MCF 10A (cell line): ENCODE data around the gene CAVIN2. TPM values are rescaled to one million over a fixed set of nuclear protein-coding genes. Genes with fewer than 3 reads are reported as not detected.

Source experiments
- BruUV-seq: library from RNA; stranded (reverse); fragments of 400-500 nt; replicated peaks from 2 replicates; lab custom pipeline; 2021; lab: Mats Ljungman, UMichigan
- CTCF ChIA-PET: fragments of 300-600 bp; sonication (Branson Sonifier 250); formaldehyde crosslinking; extraction: SDS; loops from one replicate; lab custom pipeline; 2021; ENCODE audit warnings: antibody characterized with exemption, inconsistent platforms; lab: Yijun Ruan, JAX
- POLR2A ChIA-PET: fragments of 300-600, 350-650 bp; sonication (Branson Sonifier 250); formaldehyde crosslinking; extraction: SDS; loops from one replicate; lab custom pipeline; 2020; ENCODE audit warnings: antibody characterized with exemption, inconsistent platforms; lab: Yijun Ruan, JAX
- DNase-seq: peaks from one replicate; pipeline ENCODE4 v3.0.0-alpha.2; 2018; ENCODE audit not compliant: unreplicated experiment
- H3K27ac Mint-ChIP-seq: one replicate; pipeline ENCODE4 v1.8.0; 2022; ENCODE audit warnings: mild to moderate bottlenecking, low read depth, mixed read lengths; ENCODE audit not compliant: unreplicated experiment
- H3K27me3 Mint-ChIP-seq: one replicate; pipeline ENCODE4 v1.8.0; 2022; ENCODE audit warnings: mixed read lengths; ENCODE audit not compliant: insufficient read depth, unreplicated experiment
- H3K36me3 Mint-ChIP-seq: one replicate; pipeline ENCODE4 v1.8.0; 2022; ENCODE audit warnings: mild to moderate bottlenecking, moderate library complexity, mixed read lengths; ENCODE audit not compliant: insufficient read depth, unreplicated experiment
- H3K4me1 Mint-ChIP-seq: one replicate; pipeline ENCODE4 v1.8.0; 2022; ENCODE audit warnings: mixed read lengths; ENCODE audit not compliant: insufficient read depth, unreplicated experiment
- H3K4me3 Mint-ChIP-seq: one replicate; pipeline ENCODE4 v1.8.0; 2022; ENCODE audit warnings: mild to moderate bottlenecking, moderate library complexity, mixed read lengths; ENCODE audit not compliant: unreplicated experiment
- H3K9me3 Mint-ChIP-seq: one replicate; pipeline ENCODE4 v1.8.0; 2022; ENCODE audit warnings: mixed read lengths; ENCODE audit not compliant: unreplicated experiment
- intact Hi-C: fragments of 100-400 bp; cut with micrococcal nuclease; formaldehyde crosslinking; loops from 2 replicates; pipeline ENCODE4 v1.14.1; 2022
- total RNA-seq: library from RNA; stranded (reverse); gene quantifications from 2 replicates; pipeline ENCODE4 v1.2.3, GENCODE V29; 2022
- TF ChIP-seq, protein P1 (sequence below): fragments of 200-600 bp; IDR thresholded peaks from one replicate; pipeline ENCODE4 v1.8.0; 2022; ENCODE audit warnings: antibody characterized with exemption, mild to moderate bottlenecking; ENCODE audit not compliant: unreplicated experiment

Gene CAVIN2
- total RNA-seq, 1 experiment from 2014 or later, result 16.4 TPM

DNA sequence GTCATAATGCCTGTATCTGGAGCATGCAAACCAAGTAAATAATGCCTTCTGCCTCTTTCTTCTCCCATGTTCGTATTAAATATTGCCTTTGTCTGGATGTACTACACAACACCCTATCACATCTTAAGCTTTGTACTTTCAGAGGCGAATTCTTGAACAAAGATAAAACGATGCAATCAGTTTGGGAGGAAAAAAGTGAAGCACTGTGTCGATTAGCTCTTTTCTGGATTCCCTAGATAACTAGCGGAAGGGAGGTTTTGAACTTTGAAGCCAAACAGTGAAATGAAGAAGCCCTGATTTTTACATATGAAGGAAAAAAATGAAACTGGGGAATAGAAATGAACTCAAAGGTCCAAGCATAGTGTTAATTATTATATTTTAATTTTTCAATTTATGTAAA, 44.7 kb downstream of the CAVIN2 start:
- H3K27ac Mint-ChIP-seq, result no peak overlapping the region
- H3K4me3 Mint-ChIP-seq, result no peak overlapping the region
- H3K27me3 Mint-ChIP-seq, result no peaks in the 10 kb centered on the region
- no peaks in the 10 kb centered on the region for H3K36me3 Mint-ChIP-seq
- intact Hi-C loops, result no loop called here
- BruUV-seq, result no TSS peak
- TF ChIP-seq, protein P1, sequence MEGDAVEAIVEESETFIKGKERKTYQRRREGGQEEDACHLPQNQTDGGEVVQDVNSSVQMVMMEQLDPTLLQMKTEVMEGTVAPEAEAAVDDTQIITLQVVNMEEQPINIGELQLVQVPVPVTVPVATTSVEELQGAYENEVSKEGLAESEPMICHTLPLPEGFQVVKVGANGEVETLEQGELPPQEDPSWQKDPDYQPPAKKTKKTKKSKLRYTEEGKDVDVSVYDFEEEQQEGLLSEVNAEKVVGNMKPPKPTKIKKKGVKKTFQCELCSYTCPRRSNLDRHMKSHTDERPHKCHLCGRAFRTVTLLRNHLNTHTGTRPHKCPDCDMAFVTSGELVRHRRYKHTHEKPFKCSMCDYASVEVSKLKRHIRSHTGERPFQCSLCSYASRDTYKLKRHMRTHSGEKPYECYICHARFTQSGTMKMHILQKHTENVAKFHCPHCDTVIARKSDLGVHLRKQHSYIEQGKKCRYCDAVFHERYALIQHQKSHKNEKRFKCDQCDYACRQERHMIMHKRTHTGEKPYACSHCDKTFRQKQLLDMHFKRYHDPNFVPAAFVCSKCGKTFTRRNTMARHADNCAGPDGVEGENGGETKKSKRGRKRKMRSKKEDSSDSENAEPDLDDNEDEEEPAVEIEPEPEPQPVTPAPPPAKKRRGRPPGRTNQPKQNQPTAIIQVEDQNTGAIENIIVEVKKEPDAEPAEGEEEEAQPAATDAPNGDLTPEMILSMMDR, result no peak
- CTCF ChIA-PET, result interaction anchor here (0.9 to 1.7 kb wide), 7 partner anchors 10 to 361 kb away, joined by 3 to 9 read pairs (median 4); no protein-coding TSS in a partner anchor
- no peaks in the 10 kb centered on the region for H3K4me1 Mint-ChIP-seq
- DNase-seq, result no peak
- POLR2A ChIA-PET, result interaction anchor here (0.5 to 0.7 kb wide), 2 partner anchors 192 to 207 kb away, joined by 3 read pairs; no protein-coding TSS in a partner anchor
- H3K9me3 Mint-ChIP-seq, result no peaks in the 10 kb centered on the region

GRCh38 chr2:191800874-191801273, 46.0 kb downstream of the CAVIN2 start:
- Mint-ChIP-seq H3K4me3 (no peak overlapping the region), H3K27ac (no peak overlapping the region), H3K4me1 (no peaks in the 10 kb centered on the region), H3K9me3 (no peaks in the 10 kb centered on the region), H3K36me3 (no peaks in the 10 kb centered on the region), H3K27me3 (no peaks in the 10 kb centered on the region)
- no TSS peak for BruUV-seq
- DNase-seq, result no peak
- TF ChIP-seq, protein P1, result no peak
- intact Hi-C loops, result no loop called here
- POLR2A ChIA-PET, result no interaction called here
- CTCF ChIA-PET, result no interaction called here

GRCh38 chr2:191799526-191799925, 47.4 kb downstream of the CAVIN2 start:
- TF ChIP-seq, protein P1, result no peak
- DNase-seq, result no peak
- Mint-ChIP-seq H3K27ac (no peak overlapping the region), H3K4me1 (no peaks in the 10 kb centered on the region), H3K27me3 (no peaks in the 10 kb centered on the region), H3K4me3 (no peak overlapping the region), H3K9me3 (no peaks in the 10 kb centered on the region), H3K36me3 (no peaks in the 10 kb centered on the region)
- CTCF ChIA-PET, result interaction anchor here (1.8 to 2.6 kb wide), 2 partner anchors 13 to 363 kb away, joined by 9 to 10 read pairs; no protein-coding TSS in a partner anchor
- no TSS peak for BruUV-seq
- POLR2A ChIA-PET, result interaction anchor here (0.6 kb wide), 1 partner anchor 248 kb away, joined by 3 read pairs; no protein-coding TSS in a partner anchor
- intact Hi-C loops, result no loop called here

DNA sequence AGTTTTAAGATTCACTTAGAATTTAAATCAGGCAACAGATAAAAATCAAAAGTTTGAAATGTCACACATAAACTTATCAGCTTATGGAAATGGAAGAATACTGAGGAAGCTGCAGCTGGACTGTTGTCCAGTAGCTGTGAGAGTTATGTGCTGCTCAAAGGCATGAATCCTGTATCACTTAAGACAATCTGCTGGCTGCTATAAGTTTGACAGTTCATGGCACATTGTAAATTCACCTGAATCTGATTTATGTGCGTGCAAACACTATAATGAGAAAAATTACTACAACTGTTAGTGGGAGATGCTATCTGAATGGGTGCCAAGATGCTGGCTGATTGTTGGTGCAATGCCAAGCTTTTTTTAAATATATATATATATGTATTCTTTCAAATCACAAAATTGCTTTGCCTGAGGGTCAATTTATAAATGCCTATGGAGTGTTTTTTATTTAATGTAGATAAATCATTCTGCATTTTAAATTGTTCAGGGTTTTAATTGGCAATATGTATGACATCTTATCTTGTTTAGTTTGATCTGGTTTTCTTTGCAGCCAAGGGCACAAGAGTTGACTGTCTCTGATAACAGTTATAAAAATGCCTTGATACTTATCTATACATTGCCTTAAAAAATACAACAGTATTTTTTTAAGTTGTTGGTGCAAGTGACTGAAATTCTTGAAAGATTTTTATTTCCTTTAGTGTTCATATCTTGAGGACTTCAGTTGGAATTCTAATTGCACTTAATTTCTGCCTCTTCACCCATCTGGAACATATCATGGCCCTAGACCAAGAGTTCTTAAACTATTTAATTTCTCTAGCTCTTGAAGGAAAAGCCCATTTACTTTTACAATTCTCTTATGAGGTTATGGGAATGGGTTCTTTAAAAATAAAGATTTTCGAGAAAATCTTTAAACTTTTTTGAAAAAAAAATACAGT, 48.7 kb downstream of the CAVIN2 start:
- no peaks in the 10 kb centered on the region for H3K36me3 Mint-ChIP-seq
- TF ChIP-seq, protein P1, result no peak
- no peaks in the 10 kb centered on the region for H3K27me3 Mint-ChIP-seq
- POLR2A ChIA-PET, result no interaction called here
- H3K27ac Mint-ChIP-seq, result no peak overlapping the region
- no peaks in the 10 kb centered on the region for H3K9me3 Mint-ChIP-seq
- DNase-seq, result no peak
- no peaks in the 10 kb centered on the region for H3K4me1 Mint-ChIP-seq
- H3K4me3 Mint-ChIP-seq, result no peak overlapping the region
- intact Hi-C loops, result no loop called here
- CTCF ChIA-PET, result interaction anchor here (0.7 to 2.6 kb wide), 4 partner anchors 14 to 364 kb away, joined by 3 to 10 read pairs (median 6); no protein-coding TSS in a partner anchor
- BruUV-seq, result no TSS peak
